Upper lobe of right lung (tissue), 1 donor: Measurements from ENCODE around the gene RGL1. TPM values are rescaled to one million over a fixed set of nuclear protein-coding genes. Genes with fewer than 3 reads are reported as not detected.

Experiments
- ATAC-seq: fragments of 200-7000 bp; cut with Tn5 transposase; one replicate; pipeline ENCODE4 v1.9.1; 2020; ENCODE audit warnings: mild to moderate bottlenecking, moderate library complexity
- DNase-seq: peaks from one replicate; pipeline ENCODE4 v3.0.0-alpha.2; 2020
- H3K27ac ChIP-seq: fragments of 200-600 bp; one replicate; pipeline ENCODE4 v1.8.0; 2022
- H3K27me3 ChIP-seq: fragments of 200-600 bp; one replicate; pipeline ENCODE4 v1.8.0; 2022; ENCODE audit warnings: mild to moderate bottlenecking
- H3K36me3 ChIP-seq: fragments of 200-600 bp; one replicate; pipeline ENCODE4 v1.8.0; 2022
- H3K4me1 ChIP-seq: fragments of 200-600 bp; one replicate; pipeline ENCODE4 v1.8.0; 2022
- H3K4me3 ChIP-seq: fragments of 200-600 bp; one replicate; pipeline ENCODE4 v1.8.0; 2022; ENCODE audit warnings: mild to moderate bottlenecking
- H3K9me3 ChIP-seq: fragments of 200-600 bp; one replicate; pipeline ENCODE4 v1.8.0; 2022
- intact Hi-C: fragments of 100-400 bp; cut with DNase I; formaldehyde crosslinking; loops from one replicate; pipeline ENCODE4 v1.11.0; 2022
- total RNA-seq: library from RNA; stranded (reverse); fragmentation: NEBNext Ultra II Directional; extraction: Animal tissue kit (Norgen Biotek cat#: 25700); gene quantifications from one replicate; pipeline ENCODE4 v1.2.1, GENCODE V29; 2021
- TF ChIP-seq, protein P1 (sequence below): fragments of 200-600 bp; IDR thresholded peaks from one replicate; pipeline ENCODE4 v1.8.0; 2022; ENCODE audit warnings: antibody characterized with exemption
- donor health status: DM: no; HTN: yes; CAD: no; lungs with severe emphysema.

Gene RGL1
- total RNA-seq, 1 donor from 2014 or later: 40.9 TPM

GRCh38 chr1:183942933-183943693 lies 138.2 kb downstream of the RGL1 start:
- peaks cover 4% of the 10 kb centered on the region for H3K36me3 ChIP-seq
- intact Hi-C loops: no loop called here
- no peak overlapping the region for H3K4me3 ChIP-seq
- ATAC-seq (peak; percentile 79), DNase-seq (no peak)
- TF ChIP-seq, protein P1, sequence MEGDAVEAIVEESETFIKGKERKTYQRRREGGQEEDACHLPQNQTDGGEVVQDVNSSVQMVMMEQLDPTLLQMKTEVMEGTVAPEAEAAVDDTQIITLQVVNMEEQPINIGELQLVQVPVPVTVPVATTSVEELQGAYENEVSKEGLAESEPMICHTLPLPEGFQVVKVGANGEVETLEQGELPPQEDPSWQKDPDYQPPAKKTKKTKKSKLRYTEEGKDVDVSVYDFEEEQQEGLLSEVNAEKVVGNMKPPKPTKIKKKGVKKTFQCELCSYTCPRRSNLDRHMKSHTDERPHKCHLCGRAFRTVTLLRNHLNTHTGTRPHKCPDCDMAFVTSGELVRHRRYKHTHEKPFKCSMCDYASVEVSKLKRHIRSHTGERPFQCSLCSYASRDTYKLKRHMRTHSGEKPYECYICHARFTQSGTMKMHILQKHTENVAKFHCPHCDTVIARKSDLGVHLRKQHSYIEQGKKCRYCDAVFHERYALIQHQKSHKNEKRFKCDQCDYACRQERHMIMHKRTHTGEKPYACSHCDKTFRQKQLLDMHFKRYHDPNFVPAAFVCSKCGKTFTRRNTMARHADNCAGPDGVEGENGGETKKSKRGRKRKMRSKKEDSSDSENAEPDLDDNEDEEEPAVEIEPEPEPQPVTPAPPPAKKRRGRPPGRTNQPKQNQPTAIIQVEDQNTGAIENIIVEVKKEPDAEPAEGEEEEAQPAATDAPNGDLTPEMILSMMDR: no peak
- H3K27ac ChIP-seq: no peak overlapping the region
- H3K4me1 ChIP-seq: no peaks in the 10 kb centered on the region
- no peaks in the 10 kb centered on the region for H3K9me3 ChIP-seq
- H3K27me3 ChIP-seq: no peaks in the 10 kb centered on the region

- H3K27me3 ChIP-seq: no peaks in the 10 kb centered on the region
- H3K4me1 ChIP-seq: no peaks in the 10 kb centered on the region
- no peaks in the 10 kb centered on the region for H3K9me3 ChIP-seq
- peaks cover 4% of the 10 kb centered on the region for H3K36me3 ChIP-seq
- H3K4me3 ChIP-seq: no peak overlapping the region
- intact Hi-C loops: no loop called here
- no peak overlapping the region for H3K27ac ChIP-seq
- TF ChIP-seq, protein P1: no peak
- ATAC-seq (peak; percentile 67), DNase-seq (no peak)
These were observed 140.8 kb downstream of the RGL1 start for GRCh38 chr1:183945428-183946319.

DNA sequence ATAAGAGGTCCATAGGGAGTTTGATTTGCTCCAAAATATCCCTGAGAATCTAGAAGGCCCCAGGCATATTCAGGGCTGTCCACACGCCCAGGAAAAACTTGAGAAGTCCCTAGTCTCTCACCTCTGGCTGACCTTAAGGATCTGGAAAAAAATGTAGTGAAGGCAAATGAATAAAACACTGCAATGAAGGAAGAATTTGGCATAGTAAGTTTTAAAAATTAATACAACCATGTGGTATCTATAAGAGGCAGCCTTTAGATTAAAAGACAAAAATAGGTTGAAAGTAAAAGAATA lies 141.3 kb downstream of the RGL1 start:
- no peak for ATAC-seq
- no peak for DNase-seq
- no peaks in the 10 kb centered on the region for H3K27me3 ChIP-seq
- TF ChIP-seq, protein P1: no peak
- peaks cover 4% of the 10 kb centered on the region for H3K36me3 ChIP-seq
- no peak overlapping the region for H3K27ac ChIP-seq
- intact Hi-C loops: no loop called here
- H3K4me3 ChIP-seq: no peak overlapping the region
- no peaks in the 10 kb centered on the region for H3K4me1 ChIP-seq
- H3K9me3 ChIP-seq: no peaks in the 10 kb centered on the region

DNA sequence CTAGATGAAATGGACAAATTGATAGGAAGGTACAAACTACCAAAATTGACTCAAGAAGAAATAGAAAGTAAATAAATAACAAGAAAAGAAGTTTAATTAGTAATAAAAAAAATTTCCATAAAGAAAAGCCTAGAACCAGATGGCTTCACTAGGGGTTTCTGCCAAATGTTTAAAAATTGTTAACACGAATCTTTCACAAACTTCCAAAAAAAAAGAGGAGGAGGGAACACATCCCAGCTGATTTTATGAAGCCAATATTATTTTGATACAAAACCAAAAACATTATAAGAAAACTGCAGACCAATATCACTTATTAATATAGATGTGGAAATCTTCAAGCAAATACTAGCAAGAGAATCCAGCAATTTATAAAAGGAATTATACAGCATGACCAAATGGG lies 143.1 kb downstream of the RGL1 start:
- Histone ChIP-seq H3K4me3 (no peak overlapping the region), H3K27ac (no peak overlapping the region), H3K27me3 (no peaks in the 10 kb centered on the region), H3K4me1 (no peaks in the 10 kb centered on the region), H3K36me3 (peaks cover 2% of the 10 kb centered on the region), H3K9me3 (no peaks in the 10 kb centered on the region)
- TF ChIP-seq, protein P1: no peak
- intact Hi-C loops: no loop called here
- ATAC-seq (no peak), DNase-seq (no peak)

- Histone ChIP-seq H3K27me3 (no peaks in the 10 kb centered on the region), H3K27ac (no peak overlapping the region), H3K36me3 (no peaks in the 10 kb centered on the region), H3K4me3 (no peak overlapping the region), H3K4me1 (peaks cover 4% of the 10 kb centered on the region), H3K9me3 (no peaks in the 10 kb centered on the region)
- DNase-seq (no peak), ATAC-seq (no peak)
- TF ChIP-seq, protein P1: no peak
- intact Hi-C loops: no loop called here
These were observed 147.2 kb downstream of the RGL1 start for GRCh38 chr1:183952101-183952500.
